ENCODE measurements around the gene SPCS3.

Gene SPCS3

GRCh38 chr4:176319704-176320339 is at the start of gene SPCS3:
Gene SPCS3, plus strand, starts transcription at chr4:176319966. Its CDS starts 111 bp downstream, at chr4:176320077.
- TF ChIP-seq CTCF (IDR thresholded peaks at IDR 0.05; ENCODE audit: insufficient read depth, low read length, missing control alignments) = no peak
- DNase-seq (ENCODE audit: low read depth, low spot score) = peak; percentile 60
- POLR2A ChIA-PET = interaction anchor here (0.6 kb wide), 1 partner anchor 14 kb away, joined by 3 read pairs; no protein-coding TSS in a partner anchor
- CTCF ChIA-PET = interaction anchor here (1.0 to 1.4 kb wide), 2 partner anchors 13 to 169 kb away, joined by 3 to 7 read pairs; no protein-coding TSS in a partner anchor
- peak within 1 kb of the TSS; percentile 90 for H3K4me3 ChIP-seq (ENCODE audit: low read depth, low read length)

- peak; percentile 99 for DNase-seq (ENCODE audit: low read depth, low spot score)
- ChIA-PET CTCF (interaction anchor here (1.0 kb wide), 1 partner anchor 22 kb away, joined by 3 read pairs; no protein-coding TSS in a partner anchor), POLR2A (interaction anchor here (1.4 to 1.7 kb wide), 2 partner anchors 10 to 32 kb away, joined by 8 to 9 read pairs; no protein-coding TSS in a partner anchor)
- no peak for TF ChIP-seq CTCF (IDR thresholded peaks at IDR 0.05; ENCODE audit: insufficient read depth, low read length, missing control alignments)
- H3K4me3 ChIP-seq (ENCODE audit: low read depth, low read length) = no peak overlapping the region
These were observed 49.1 kb upstream of the SPCS3 start for GRCh38 chr4:176270669-176271068.

GRCh38 chr4:176271749-176272148 is 48.0 kb upstream of the SPCS3 start:
- DNase-seq (ENCODE audit: low read depth, low spot score) = no peak
- no peak overlapping the region for H3K4me3 ChIP-seq (ENCODE audit: low read depth, low read length)
- no peak for TF ChIP-seq CTCF (IDR thresholded peaks at IDR 0.05; ENCODE audit: insufficient read depth, low read length, missing control alignments)
- ChIA-PET CTCF (interaction anchor here (1.0 to 2.8 kb wide), 3 partner anchors 69 to 237 kb away, joined by 3 to 12 read pairs (median 3); no protein-coding TSS in a partner anchor), POLR2A (interaction anchor here (1.7 kb wide), 1 partner anchor 33 kb away, joined by 9 read pairs; no protein-coding TSS in a partner anchor)

- no peak for DNase-seq (ENCODE audit: low read depth, low spot score)
- POLR2A ChIA-PET = no interaction called here
- no peak for TF ChIP-seq CTCF (IDR thresholded peaks at IDR 0.05; ENCODE audit: insufficient read depth, low read length, missing control alignments)
- H3K4me3 ChIP-seq (ENCODE audit: low read depth, low read length) = no peak overlapping the region
- CTCF ChIA-PET = interaction anchor here (0.9 to 2.8 kb wide), 3 partner anchors 15 to 238 kb away, joined by 3 to 12 read pairs (median 5); no protein-coding TSS in a partner anchor
These were observed 47.0 kb upstream of the SPCS3 start for GRCh38 chr4:176272799-176273198.

GRCh38 chr4:176273736-176274135 is 46.0 kb upstream of the SPCS3 start:
- ChIA-PET POLR2A (no interaction called here), CTCF (interaction anchor here (1.4 to 4.2 kb wide), 3 partner anchors 14 to 67 kb away, joined by 3 to 49 read pairs (median 12); no protein-coding TSS in a partner anchor)
- TF ChIP-seq CTCF (IDR thresholded peaks at IDR 0.05; ENCODE audit: insufficient read depth, low read length, missing control alignments) = no peak
- no peak overlapping the region for H3K4me3 ChIP-seq (ENCODE audit: low read depth, low read length)
- DNase-seq (ENCODE audit: low read depth, low spot score) = no peak

- TF ChIP-seq CTCF (IDR thresholded peaks at IDR 0.05; ENCODE audit: insufficient read depth, low read length, missing control alignments) = no peak
- H3K4me3 ChIP-seq (ENCODE audit: low read depth, low read length) = no peak overlapping the region
- POLR2A ChIA-PET = no interaction called here
- CTCF ChIA-PET = interaction anchor here (1.4 to 4.2 kb wide), 3 partner anchors 13 to 67 kb away, joined by 3 to 49 read pairs (median 12); no protein-coding TSS in a partner anchor
- no peak for DNase-seq (ENCODE audit: low read depth, low spot score)
These were observed 45.3 kb upstream of the SPCS3 start for GRCh38 chr4:176274441-176274840.
